Astrocyte (in vitro differentiated cells and primary cell): ENCODE results near the gene ASXL1.

Experiments
- CTCF ChIP-seq: IDR thresholded peaks from 2 replicates; pipeline ENCODE4 v1.5.1; 2011; ENCODE audit warnings: low read depth, mild to moderate bottlenecking, inconsistent platforms, low read length, moderate library complexity; ENCODE audit not compliant: insufficient read depth
- EZH2 ChIP-seq: IDR thresholded peaks from 2 replicates; pipeline ENCODE4 v1.6.1; 2012; ENCODE audit warnings: mild to moderate bottlenecking, low read length, inconsistent platforms; ENCODE audit not compliant: insufficient read depth

DNA sequence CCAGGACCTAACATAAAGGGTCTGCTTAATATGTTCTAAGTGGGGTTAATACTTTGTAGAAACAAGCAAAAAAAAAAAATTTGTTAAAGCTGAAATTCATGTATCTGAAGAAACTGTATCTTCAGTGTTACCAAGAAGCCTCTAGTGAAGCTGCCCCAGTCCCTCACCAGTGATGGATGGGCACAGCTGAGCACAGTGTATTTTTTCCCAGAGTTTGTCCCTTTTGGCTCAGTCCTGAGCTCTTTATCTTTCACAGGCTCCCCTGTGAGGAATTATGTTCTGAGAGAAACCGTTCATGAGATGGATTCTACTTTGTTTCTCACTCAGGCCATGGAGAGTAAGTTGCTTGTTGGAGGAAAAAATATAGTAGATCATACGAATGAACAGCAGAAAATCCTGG lies 42.2 kb upstream of the ASXL1 start:
- TF ChIP-seq CTCF: no peak
- TF ChIP-seq EZH2: no peak
